Measurements from ENCODE around the gene SAMMSON. TPM values are rescaled to one million over a fixed set of nuclear protein-coding genes. Genes with fewer than 3 reads are reported as not detected.
A peak's percentile ranks its signal among the peaks of the same experiment; 100 is the strongest.

SAMMSON gene
- not detected for polyA plus RNA-seq (2013, experiment 1 of 2; ENCODE audit: insufficient read length)
- 0.08 TPM for polyA plus RNA-seq (2013, experiment 2 of 2; ENCODE audit: insufficient read length)

GRCh38 chr3:69999140-70000027 is at the start of gene SAMMSON:
Gene SAMMSON (plus strand): TSS chr3:69999733.
- DNase-seq, result peak; percentile 58

GRCh38 chr3:69951616-69952015 is 47.9 kb upstream of the SAMMSON start:
- DNase-seq, result no peak

GRCh38 chr3:69959581-69959980 is 40.0 kb upstream of the SAMMSON start:
- DNase-seq, result no peak

GRCh38 chr3:69961706-69962439 is 37.7 kb upstream of the SAMMSON start:
- DNase-seq, result no peak

GRCh38 chr3:69963643-69964042 is 35.9 kb upstream of the SAMMSON start:
- no peak for DNase-seq

- DNase-seq, result no peak
Measured at GRCh38 chr3:69967156-69967555, 32.4 kb upstream of the SAMMSON start.

GRCh38 chr3:69970827-69971226 is 28.7 kb upstream of the SAMMSON start:
- no peak for DNase-seq

- no peak for DNase-seq
Measured at GRCh38 chr3:69972672-69973071, 26.9 kb upstream of the SAMMSON start.

- DNase-seq, result no peak
Measured at GRCh38 chr3:69976021-69976420, 23.5 kb upstream of the SAMMSON start.

- no peak for DNase-seq
Measured at GRCh38 chr3:69983546-69984265, 15.8 kb upstream of the SAMMSON start.

- no peak for DNase-seq
Measured at GRCh38 chr3:69985266-69985665, 14.3 kb upstream of the SAMMSON start.

- DNase-seq, result no peak
Measured at GRCh38 chr3:69986419-69986818, 13.1 kb upstream of the SAMMSON start.

GRCh38 chr3:69987833-69988232 is 11.7 kb upstream of the SAMMSON start:
- no peak for DNase-seq

- no peak for DNase-seq
Measured at GRCh38 chr3:69993757-69994156, 5.8 kb upstream of the SAMMSON start.

- no peak for DNase-seq
Measured at GRCh38 chr3:69994919-69995318, 4.6 kb upstream of the SAMMSON start.

- DNase-seq, result peak; percentile 12
Measured at GRCh38 chr3:69997631-69998307, 1.8 kb upstream of the SAMMSON start.

- DNase-seq, result no peak
Measured at GRCh38 chr3:69998759-69999139, 784 bp upstream of the SAMMSON start.

- DNase-seq, result no peak
Measured at GRCh38 chr3:70000028-70000410, 486 bp downstream of the SAMMSON start.

- no peak for DNase-seq
Measured at GRCh38 chr3:70000563-70001081, 1.1 kb downstream of the SAMMSON start.

GRCh38 chr3:70003119-70003518 is 3.6 kb downstream of the SAMMSON start:
- DNase-seq, result no peak

- no peak for DNase-seq
Measured at GRCh38 chr3:70006089-70006488, 6.6 kb downstream of the SAMMSON start.

- DNase-seq, result no peak
Measured at GRCh38 chr3:70010346-70010745, 10.8 kb downstream of the SAMMSON start.
